Measurements from ENCODE around the gene MEGF9.

DNA sequence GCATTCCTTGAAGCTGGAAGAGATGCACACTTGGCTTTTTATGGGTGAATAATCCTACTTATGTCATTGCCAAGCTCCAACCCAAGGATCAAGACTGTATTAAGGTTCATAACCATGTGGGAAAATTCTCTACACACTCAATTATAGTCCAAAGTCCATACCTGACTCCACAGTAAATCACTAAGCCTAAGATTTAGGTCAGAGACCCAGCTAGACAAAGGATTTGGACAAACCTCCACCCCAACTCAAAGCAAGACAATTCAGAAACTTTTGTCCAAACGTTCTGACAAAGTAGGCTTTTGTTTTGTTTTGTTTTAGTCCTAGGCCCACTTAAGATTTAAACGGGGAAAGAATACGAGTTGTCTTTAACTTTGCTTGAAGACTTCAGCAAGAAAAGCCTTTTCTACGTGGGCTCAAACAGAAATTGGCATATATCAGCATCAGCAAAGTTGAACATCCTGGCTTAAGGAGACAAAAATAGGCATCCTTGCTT lies 1.7 kb downstream of the MEGF9 start:
- TF ChIP-seq, protein P1, sequence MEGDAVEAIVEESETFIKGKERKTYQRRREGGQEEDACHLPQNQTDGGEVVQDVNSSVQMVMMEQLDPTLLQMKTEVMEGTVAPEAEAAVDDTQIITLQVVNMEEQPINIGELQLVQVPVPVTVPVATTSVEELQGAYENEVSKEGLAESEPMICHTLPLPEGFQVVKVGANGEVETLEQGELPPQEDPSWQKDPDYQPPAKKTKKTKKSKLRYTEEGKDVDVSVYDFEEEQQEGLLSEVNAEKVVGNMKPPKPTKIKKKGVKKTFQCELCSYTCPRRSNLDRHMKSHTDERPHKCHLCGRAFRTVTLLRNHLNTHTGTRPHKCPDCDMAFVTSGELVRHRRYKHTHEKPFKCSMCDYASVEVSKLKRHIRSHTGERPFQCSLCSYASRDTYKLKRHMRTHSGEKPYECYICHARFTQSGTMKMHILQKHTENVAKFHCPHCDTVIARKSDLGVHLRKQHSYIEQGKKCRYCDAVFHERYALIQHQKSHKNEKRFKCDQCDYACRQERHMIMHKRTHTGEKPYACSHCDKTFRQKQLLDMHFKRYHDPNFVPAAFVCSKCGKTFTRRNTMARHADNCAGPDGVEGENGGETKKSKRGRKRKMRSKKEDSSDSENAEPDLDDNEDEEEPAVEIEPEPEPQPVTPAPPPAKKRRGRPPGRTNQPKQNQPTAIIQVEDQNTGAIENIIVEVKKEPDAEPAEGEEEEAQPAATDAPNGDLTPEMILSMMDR (IDR thresholded peaks at IDR 0.05; ENCODE audit: low read length), result no peak
- TF ChIP-seq EZH2 (IDR thresholded peaks at IDR 0.05; ENCODE audit: borderline replicate concordance, low read length), result no peak

Measured in OCI-LY1 (cell line).